Activated CD8-positive, alpha-beta memory T cell treated with anti-CD3 and anti-CD28 coated beads for 36 hours (primary cell): Measurements from ENCODE around the gene DGKD. TPM values are rescaled to one million over a fixed set of nuclear protein-coding genes. Genes with fewer than 3 reads are reported as not detected.
"Not testable (repeated sequence)": the region's sequence is repeated elsewhere in the genome, so short reads cannot be mapped to it uniquely, and the experiment has no call there.

Experiments used
- CTCF ChIA-PET: fragments of 350-600 bp; sonication (Branson Sonifier 250); formaldehyde crosslinking; loops from one replicate; lab custom pipeline; 2021; ENCODE audit warnings: antibody characterized with exemption; lab: Charles Lee
- POLR2A ChIA-PET: fragments of 350-600 bp; sonication (Branson Sonifier 250); formaldehyde crosslinking; loops from one replicate; lab custom pipeline; 2021; ENCODE audit warnings: antibody characterized with exemption; lab: Charles Lee
- total RNA-seq, 2 experiments: library from RNA; stranded (reverse); gene quantifications; one replicate each; pipeline ENCODE4 v1.2.3, GENCODE V29; 2021

Gene DGKD
- total RNA-seq, 2 experiments from 2014 or later = 49.5 to 58.8 TPM

DNA sequence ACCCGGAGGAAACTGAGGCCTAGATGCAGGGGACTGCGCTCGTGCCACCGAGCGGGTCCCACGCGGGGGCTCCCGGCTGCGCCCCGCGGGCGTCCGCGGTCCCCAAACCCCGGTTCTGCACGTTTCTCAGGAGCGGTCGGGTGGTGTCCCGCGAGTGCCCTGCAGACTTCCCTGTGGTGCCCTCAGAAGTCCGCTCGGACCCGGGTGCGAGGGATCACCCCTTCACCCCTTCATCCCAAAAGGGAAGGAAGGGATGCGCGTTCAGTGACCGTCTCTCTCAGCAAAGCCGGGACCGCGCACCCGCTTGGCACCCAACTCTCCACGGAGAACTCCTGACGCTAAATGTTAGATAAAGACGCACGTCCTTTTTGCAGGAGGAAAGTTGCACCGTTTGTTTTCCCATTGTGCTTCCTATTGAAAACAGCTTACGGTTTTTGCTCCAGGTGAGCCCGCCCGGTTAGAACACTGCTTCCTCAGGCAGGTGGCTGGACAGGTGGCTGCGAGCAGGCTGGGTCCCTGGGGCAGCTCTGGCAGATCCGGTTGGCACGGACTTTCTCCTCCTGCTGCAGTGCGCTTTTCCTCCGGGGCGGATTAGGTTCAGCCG is 779 bp downstream of the DGKD start:
- POLR2A ChIA-PET = interaction anchor here (2.2 kb wide), 1 partner anchor 30 kb away, joined by 6 read pairs; no protein-coding TSS in a partner anchor
- CTCF ChIA-PET = interaction anchor here (0.6 to 1.8 kb wide), 3 partner anchors 9 to 88 kb away, joined by 3 to 7 read pairs (median 3); no protein-coding TSS in a partner anchor

DNA sequence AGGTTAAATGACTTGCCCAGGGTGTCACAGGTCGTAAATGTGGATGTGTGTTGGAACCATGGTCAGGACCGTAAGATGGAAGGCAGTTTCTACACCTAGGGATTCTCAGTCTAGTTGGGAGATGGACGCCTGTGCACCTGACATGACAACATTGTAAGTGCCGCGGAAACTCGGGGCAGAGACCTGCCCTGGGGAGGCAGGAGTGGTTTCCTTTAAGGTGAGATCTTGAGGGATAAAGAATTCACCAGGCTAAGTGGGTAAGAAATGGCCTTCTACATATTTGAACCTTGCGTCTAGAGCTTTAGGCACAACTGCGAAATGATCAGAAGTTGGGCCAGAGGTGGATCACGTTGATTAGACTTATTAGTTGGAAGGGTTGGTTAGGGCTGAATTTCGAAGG is 1.6 kb downstream of the DGKD start:
- POLR2A ChIA-PET = interaction anchor here (2.2 kb wide), 1 partner anchor 29 kb away, joined by 6 read pairs; no protein-coding TSS in a partner anchor

DNA sequence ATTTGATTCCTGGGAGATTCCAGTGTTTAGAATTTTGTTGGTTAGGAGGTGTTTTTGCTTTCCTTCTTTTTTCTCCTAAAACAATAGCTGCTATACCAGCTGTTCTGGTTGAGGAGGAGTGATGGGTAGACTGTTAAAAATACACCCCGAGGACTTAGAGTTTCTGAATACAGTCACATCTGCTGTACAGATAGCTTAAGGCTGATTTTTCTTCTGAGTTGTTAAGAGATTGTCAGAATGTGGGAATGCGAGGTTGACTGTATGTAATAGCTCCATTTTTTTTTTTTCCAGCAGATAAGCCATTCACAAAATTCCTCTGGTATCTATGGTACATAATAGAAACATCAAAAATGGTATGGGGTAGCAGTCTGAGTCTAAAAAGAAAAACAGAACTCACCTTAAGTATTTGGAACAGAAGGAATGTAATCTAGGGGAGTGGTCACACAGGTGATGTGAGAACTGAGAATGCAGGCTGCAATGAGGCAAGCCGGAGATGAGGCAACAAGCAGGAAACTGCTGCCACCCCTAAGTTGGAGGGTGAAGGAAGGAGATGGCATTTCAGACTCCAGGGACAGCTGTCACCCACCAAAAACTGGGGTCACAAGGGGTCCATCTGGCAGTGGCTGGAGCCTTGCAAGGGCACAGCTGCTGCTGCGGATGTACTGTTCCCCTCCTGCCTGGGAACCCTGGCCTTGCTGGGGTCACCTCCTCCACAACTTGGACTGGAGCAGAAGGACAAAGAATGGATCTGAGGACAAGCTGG is 2.4 kb downstream of the DGKD start:
- POLR2A ChIA-PET = interaction anchor here (2.2 kb wide), 1 partner anchor 28 kb away, joined by 6 read pairs; no protein-coding TSS in a partner anchor
- CTCF ChIA-PET = interaction anchor here (1.4 kb wide), 1 partner anchor 62 kb away, joined by 3 read pairs; no protein-coding TSS in a partner anchor

More for the DNA sequence above, 1.6 kb downstream of the DGKD start:
- CTCF ChIA-PET = interaction anchor here (1.1 to 1.4 kb wide), 2 partner anchors 31 to 63 kb away, joined by 3 read pairs; no protein-coding TSS in a partner anchor

DNA sequence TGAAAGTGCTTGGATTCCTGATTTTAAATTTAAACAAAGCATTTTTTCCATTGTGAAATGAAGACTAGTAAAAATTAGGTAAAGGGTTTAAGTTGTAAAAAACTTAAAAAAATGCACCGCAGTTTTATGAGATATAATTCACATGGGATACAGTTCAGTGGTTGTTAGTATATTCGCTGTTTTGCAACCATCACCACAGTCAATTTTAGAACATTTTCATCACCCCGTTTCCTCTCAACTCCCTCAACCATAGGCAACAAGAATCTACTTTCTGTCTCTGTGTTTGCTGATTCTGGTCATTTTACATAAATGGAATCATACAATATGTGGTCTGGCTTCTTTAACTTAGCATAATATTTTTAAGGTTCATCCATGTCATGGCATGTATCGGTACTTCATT is 4.0 kb downstream of the DGKD start:
- ChIA-PET POLR2A (no interaction called here), CTCF (no interaction called here)

DNA sequence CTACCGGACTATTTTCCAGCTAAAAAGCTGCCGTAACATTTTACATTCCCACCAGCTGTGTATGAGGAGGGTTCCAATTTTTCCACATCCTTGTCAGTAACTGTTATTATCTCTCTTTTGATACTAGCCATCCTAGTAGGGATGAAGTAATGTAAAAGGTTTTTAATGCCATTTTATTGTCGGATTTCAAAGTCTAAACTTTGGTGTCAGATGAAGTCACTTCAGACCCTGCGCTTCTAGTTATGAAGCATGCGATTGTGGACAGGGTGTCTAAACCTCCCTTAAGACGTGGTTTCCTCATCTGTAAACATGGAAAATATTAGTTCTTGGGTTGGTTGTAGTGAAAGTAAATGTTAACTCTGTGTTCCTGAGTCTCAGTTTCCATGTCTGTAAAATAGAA is 4.7 kb downstream of the DGKD start:
- ChIA-PET POLR2A (no interaction called here), CTCF (no interaction called here)

DNA sequence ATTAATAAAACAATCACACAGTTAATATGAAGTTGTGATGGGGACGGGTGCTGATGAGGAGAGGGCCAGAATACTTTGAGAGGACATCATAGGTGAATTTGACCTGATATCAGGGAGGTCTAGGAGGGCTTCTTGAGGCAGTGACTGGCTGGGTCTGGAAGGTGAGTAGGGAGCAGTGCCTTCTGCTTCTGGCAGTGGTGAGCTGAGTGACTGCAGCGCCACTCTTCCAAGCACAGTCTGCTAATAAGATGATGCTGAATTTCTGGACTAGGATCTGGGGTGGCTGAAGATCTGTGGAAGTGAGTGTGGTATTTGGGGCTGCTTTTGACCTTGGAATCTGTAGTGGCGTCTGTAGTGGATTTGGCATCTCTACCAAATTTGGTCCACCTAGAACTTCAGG is 5.5 kb downstream of the DGKD start:
- CTCF ChIA-PET = no interaction called here
- POLR2A ChIA-PET = no interaction called here

DNA sequence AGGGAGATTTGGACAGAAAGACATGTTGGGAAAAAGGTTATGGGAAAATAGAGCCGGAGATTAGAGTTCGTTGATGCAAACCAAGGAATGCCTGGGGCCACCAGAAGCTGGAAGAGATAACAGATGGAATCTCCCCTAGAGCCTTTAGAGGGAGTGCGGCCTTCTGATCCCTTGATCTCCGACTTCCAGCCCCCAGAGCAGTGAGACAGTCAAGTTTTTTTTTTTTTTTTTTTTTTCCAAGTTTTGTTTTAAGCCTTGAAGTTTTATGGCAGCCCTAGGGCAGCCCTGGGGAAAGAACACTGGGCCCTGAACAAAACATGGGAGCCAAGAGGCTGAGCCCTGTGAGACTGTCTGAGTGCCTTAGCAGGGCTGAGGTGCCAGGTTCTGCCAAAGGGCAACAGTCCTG is 6.5 kb downstream of the DGKD start:
- ChIA-PET POLR2A (no interaction called here), CTCF (no interaction called here)

DNA sequence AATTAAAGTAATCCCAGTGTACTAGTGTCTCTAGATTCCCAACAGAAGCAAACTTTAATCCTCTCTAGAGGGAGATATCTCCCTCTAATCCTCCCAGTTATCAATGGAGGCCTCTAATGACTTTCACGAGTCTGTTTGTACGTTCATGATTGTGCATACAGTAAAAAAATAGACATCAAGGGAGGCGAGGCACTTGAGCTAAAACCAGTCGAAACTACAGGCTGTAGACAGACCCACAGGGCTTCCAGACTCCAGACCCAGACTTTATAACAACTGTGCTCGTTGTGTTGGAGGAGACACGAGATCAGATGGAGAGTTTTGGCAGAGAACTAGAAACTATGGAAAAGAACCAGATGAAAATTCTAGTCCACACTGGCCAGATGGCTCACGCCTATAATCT is 7.0 kb downstream of the DGKD start:
- POLR2A ChIA-PET = interaction anchor here (0.6 kb wide), 1 partner anchor 32 kb away, joined by 3 read pairs; no protein-coding TSS in a partner anchor
- CTCF ChIA-PET = no interaction called here

DNA sequence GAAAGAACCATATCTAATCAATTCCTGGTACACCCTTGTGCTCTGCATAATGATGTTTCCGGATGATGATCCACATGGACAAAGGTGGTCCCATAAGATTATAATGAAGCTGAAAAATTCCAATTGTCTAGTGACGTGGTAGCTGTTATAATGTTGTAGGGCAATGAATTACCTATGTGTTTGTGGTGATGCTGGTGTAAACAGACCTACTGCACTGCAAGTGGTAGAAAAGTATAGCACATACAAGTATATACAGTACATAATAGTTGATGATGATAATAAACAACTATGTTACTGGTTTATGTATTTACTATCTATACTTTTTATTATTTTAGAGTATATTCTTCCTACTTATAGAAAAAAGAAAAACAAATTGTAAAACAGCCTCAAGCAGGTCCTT is 8.4 kb downstream of the DGKD start:
- ChIA-PET CTCF (no interaction called here), POLR2A (no interaction called here)

DNA sequence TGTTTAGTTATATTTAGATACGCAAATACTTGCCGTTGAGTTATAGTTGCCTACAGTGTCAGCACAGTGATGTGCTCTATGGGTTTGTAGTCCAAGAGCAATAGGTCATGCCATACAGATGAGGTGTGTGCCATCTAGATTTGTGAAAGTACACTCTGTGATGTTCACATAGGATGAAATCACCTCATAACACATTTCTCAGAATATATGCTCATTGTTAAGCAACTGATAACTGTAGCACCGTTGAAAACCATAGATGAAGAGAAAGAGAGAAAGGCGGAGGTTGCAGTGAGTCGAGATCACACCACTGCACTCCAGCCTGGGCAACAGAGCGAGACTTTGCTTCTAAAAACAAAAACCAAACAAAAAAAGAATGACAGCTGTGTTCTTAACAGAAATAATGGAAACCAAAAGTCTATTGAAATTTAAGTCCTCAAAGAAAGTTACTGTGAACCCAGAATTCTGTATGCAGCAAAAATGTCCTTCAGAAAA is 9.5 kb downstream of the DGKD start:
- POLR2A ChIA-PET = no interaction called here
- CTCF ChIA-PET = interaction anchor here (1.2 kb wide), 1 partner anchor 9 kb away, joined by 3 read pairs; no protein-coding TSS in a partner anchor

DNA sequence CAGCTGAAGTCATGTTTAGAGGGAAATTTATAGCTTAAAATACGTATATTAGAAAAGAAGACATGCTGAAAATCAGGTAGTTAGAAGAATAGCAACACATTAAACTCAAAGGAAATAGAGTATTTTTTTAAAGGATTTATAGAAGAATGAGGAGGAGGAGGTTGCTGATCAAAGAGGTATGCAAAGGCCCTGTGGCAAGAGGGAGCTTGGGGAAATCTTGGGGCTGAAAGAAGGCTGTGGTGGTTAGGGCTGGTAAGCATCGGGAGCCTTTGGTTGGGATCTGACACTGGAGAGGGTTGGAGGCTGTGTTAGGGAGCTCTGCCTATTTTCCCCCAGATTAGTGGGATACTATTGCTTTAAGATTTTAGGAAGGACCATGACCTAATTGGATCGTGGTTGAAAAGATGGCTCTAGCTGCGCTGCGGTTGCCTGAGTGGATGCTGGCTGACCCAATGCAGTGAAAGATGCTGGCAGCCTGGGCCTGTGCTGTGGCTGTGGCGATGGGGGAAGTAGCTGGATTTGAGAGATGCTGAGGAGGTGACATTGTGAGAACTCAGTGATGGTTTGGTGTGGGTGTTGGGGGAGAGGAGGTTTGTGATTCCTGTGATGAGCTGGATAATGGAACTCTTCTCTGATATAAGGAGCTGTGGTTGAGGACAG is 11.7 kb downstream of the DGKD start:
- ChIA-PET POLR2A (no interaction called here), CTCF (interaction anchor here (0.7 to 1.5 kb wide), 2 partner anchors 12 to 38 kb away, joined by 3 read pairs; partner anchors contain the start of gene DGKD)

DNA sequence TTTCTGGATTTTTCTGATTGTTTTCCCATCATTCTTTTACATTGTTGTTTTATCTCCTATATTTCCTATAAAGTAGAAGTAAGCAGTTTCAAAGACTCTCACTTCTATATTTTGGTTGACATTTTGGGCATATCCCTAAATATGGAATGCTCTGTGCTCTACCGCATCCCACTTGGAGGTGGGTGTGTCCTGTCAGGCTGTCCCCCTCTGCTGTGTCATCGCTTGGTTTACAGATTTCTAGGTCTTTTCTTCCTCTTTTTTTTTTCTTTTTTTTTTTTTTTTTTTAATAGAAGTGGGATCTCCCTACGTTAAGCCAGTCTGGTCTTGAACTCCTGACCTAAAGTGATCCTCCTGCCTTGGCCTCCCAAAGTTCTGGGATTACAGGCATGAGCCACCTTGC is 13.3 kb downstream of the DGKD start:
- CTCF ChIA-PET = no interaction called here
- POLR2A ChIA-PET = interaction anchor here (0.7 kb wide), 1 partner anchor 307 kb away, joined by 7 read pairs; no protein-coding TSS in a partner anchor

DNA sequence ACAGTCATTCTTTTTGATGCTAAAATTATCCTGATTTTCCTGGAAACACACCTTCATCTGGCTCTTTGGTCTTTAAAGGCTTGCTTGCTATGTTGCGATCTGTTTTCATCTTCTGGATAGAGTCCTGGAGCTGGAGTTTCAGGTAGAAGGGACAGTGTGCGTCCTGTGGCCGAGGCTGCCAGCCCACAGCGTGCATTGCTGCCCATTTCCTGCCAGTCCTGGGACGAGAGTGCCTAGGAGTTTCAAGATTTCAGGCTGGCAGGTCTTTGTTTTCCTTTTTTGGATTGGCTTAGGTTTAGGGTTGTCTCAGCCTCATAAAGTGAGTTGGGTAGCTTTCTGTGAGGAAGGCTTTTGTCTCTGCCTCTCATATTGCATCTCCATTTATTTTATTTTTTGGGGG is 14.5 kb downstream of the DGKD start:
- ChIA-PET CTCF (no interaction called here), POLR2A (interaction anchor here (0.5 to 0.6 kb wide), 2 partner anchors 73 to 137 kb away, joined by 3 to 7 read pairs; no protein-coding TSS in a partner anchor)

DNA sequence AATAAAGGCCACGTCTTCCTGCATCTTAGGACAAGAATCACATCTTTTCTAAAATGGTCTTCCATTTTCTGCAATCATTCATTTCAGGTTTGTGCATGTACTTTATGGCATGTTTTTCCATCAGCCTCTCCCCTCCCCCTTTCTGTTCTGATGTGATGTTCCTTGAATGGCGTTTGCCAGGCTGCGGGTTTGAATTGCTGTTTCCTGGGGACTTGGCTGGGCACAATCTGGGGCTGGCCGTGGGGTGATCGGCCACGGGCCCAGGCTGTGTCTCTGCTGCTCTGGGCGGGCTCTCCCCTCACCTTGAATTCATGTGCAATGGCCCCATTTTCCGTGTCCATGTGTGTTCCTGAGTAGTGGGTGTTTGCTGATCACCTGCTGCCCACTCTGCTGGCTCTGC is 15.2 kb downstream of the DGKD start:
- CTCF ChIA-PET = no interaction called here
- POLR2A ChIA-PET = no interaction called here

DNA sequence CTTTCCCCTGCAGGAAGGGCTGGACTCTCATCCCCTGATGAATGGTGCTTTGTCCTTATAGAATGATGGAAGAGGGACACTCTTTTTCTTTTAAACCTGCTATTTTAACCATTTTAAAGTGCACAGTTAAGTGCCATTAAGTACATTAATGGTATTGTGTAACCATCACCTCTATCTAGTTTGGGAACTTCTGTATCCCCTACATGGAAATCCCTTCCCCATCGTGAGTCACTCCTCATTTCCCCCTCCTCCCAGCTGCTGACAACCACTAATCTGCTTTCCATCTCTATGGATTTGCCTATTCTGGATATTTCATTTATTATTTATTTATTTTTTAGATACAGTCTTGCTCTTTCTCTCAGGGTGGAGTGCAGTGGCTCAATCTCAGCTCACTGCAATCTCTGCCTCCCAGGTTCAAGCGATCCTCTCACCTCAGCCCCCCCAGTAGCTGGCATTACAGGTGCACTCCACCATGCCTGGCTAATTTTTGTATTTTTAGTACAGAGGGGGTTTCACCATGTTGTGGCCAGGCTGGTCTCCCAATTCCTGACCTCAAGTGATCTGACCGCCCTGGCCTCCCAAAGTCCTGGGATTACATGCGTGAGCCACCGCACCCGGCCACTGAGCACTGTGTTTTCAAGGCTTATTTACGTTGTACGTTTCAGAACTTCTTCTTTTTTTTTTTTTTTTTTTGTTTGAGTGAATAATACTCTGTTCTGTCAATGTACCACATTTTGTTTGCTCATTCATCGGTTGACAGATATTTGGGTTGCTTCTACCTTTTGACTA is 15.8 kb downstream of the DGKD start:
- CTCF ChIA-PET = no interaction called here
- POLR2A ChIA-PET = no interaction called here

DNA sequence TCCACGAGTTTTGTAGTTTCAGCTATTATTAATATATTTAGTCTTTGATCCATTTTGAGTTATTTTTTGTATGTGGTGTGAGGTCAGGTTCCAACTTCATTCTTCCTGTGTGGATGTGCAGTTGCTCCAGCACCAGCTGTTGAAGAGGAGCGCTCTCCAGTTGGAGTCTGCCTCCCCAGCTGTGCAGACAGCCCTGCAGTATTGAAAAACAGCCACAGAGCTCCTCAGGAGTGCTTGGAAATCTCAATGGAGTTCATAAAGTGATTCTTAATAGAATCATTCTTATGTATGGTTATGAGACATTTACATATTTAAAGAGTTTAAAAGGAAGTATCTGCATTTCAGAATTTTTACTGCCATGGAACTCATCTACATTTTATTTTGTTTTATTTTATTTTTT is 17.3 kb downstream of the DGKD start:
- POLR2A ChIA-PET = no interaction called here

DNA sequence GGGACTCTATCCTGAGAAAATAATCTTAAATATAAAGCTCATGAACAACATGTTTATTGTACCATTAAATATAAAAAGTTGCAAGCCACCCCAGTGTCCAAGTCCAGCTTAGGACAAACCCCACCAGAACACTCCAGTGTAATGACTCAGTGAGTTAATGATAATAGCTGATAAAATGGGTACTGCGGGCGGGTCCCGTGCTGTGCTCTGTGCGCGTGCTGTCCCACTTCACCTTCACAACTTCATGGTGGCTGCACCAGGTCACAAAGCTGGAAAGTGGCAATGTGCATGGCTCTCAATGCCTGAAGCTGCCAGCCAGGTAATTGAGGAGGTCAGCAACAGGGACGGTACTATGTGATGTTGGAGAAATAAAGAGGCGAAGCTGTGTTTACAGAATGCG is 18.6 kb downstream of the DGKD start:
- POLR2A ChIA-PET = no interaction called here
- CTCF ChIA-PET = interaction anchor here (1.1 kb wide), 1 partner anchor 11 kb away, joined by 4 read pairs; no protein-coding TSS in a partner anchor

More for the DNA sequence above, 17.3 kb downstream of the DGKD start:
- CTCF ChIA-PET = interaction anchor here (1.1 kb wide), 1 partner anchor 12 kb away, joined by 4 read pairs; no protein-coding TSS in a partner anchor

DNA sequence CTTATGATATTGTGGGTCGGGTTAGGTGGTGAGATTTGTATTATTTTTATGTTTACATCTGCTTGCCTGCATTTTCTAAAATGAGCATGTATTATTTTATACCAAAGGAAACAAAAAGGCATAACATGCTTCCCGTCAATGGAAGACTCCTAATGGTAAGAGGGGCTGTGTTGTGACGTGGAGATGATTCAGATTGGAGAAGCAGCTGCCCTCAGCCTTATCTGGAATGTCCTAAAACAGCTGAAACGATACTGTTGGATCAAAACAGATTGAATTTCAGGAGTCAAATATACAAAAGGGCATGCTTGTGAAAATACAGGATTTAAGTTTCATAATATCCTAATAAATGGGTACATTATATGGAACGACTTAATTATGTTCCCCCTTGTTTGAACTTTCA is 19.0 kb downstream of the DGKD start:
- POLR2A ChIA-PET = no interaction called here
- CTCF ChIA-PET = no interaction called here

DNA sequence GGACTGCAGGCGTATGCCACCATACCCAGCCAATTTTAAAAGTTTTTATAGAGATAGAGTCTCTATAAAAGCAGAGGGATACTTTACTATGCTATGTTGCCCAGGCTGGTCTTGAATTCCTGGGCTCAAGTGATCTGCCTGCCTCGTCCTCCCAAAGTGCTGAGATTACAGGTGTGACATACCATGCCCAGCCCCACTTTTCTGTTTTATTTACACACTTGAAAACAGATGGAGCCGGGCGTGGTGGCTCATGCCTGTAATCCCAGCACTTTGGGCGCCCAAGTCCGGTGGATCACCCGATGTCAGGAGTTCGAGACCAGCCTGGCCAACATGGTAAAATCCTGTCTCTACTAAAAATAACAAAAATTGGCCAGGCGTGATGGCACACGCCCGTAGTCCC is 20.5 kb downstream of the DGKD start:
- POLR2A ChIA-PET, CTCF ChIA-PET: not testable (repeated sequence)
